ENCODE data around the gene CASZ1. TPM values are rescaled to one million over a fixed set of nuclear protein-coding genes. Genes with fewer than 3 reads are reported as not detected.

CASZ1 gene
- total and polyA plus RNA-seq, 10 donors = 0.73 to 14.5 (median 9.1) TPM

DNA sequence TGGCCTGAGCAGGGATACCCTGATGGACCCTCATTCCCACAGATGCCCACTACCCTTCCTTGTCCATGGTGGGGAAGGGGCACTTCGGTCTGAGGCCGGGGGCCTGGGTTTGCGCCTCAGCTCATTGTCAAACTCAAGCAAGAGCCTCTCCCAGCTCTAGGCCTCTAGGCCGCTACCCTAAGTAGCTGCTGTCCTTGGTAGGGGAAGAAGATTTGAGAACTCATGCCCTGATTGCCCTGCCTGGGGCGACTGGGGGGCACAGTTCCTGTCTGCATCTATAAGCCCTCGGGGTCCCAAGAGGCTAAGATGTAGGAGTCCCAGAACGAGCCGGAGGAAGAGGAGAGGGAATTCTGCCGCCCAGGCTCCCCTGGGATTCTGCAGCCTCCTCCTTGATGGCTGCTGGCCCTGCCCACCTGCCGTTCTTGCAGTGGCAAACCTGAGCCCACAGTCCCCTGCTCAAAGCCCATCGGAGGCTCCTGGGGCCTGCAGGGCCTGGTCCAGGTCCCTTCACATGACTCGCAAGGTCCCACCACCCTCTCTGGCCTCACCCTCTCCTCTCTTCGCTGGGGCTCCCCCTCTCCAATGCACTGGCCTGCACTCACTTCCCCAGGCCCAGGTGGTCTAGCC is 20.4 kb upstream of the CASZ1 start:
- Histone ChIP-seq H3K36me3 (no peaks in the 10 kb centered on the region), H3K4me1 (no peaks in the 10 kb centered on the region), H3K27me3 (replicated peaks in 1 of 7) (peaks cover 0 to 30% (median 0%) of the 10 kb centered on the region in 7 donors), H3K4me3 (no peak overlapping the region), H3K9me3 (no peaks in the 10 kb centered on the region), H3K27ac (no peak overlapping the region)
- intact Hi-C loops (cut with DNase I; ENCODE audit: low total_unique reads) = no loop called here
- WGBS, 5 donors = 83 to 93% (median 86%) methylated on average over 10 to 13 of the region's 13 CpGs
- DNase-seq = no peak
- TF ChIP-seq CTCF (IDR thresholded peaks at IDR 0.05 in 8 of 11, conservative IDR thresholded peaks at IDR 0.05 in 3 of 11) (no peak), POLR2A (IDR thresholded peaks at IDR 0.05) (no peak), POLR2AphosphoS5 (IDR thresholded peaks at IDR 0.05) (no peak)

DNA sequence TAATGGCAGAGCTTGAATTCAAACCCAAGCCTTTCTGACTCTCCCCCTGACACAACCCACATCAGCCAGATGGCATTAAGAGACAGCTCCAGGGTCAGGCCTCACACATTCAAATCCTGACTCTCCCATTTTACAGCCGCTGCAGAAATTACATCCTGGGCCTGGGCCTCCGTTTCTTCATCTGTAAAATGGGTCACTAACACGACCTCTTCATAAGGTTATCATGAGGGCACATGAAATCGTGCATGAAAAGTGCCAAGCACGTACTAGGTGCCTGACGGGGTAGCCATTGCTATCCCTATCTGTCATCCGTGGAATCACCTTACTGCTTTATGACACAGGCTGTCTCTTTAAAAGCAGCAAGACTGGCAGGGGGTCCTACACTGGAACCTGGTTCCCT is 19.8 kb upstream of the CASZ1 start:
- H3K9me3 ChIP-seq = no peaks in the 10 kb centered on the region
- intact Hi-C loops (cut with DNase I; ENCODE audit: low total_unique reads) = no loop called here

GRCh38 chr1:10815858-10816195 is 19.4 kb upstream of the CASZ1 start:
- DNase-seq = no peak
- no peaks in the 10 kb centered on the region for H3K9me3 ChIP-seq
- WGBS, 5 donors = 90 to 100% (median 95%) methylated on average over 3 to 5 of the region's 5 CpGs
- H3K4me1 ChIP-seq = no peaks in the 10 kb centered on the region
- TF ChIP-seq POLR2AphosphoS5 (IDR thresholded peaks at IDR 0.05) (no peak), CTCF (IDR thresholded peaks at IDR 0.05 in 8 of 11, conservative IDR thresholded peaks at IDR 0.05 in 3 of 11) (no peak), POLR2A (IDR thresholded peaks at IDR 0.05) (no peak)
- no peak overlapping the region for H3K27ac ChIP-seq
- intact Hi-C loops (cut with DNase I; ENCODE audit: low total_unique reads) = no loop called here
- H3K4me3 ChIP-seq = no peak overlapping the region
- H3K27me3 ChIP-seq (replicated peaks in 1 of 7) = peaks cover 0 to 27% (median 0%) of the 10 kb centered on the region in 7 donors
- H3K36me3 ChIP-seq = no peaks in the 10 kb centered on the region

More for the DNA sequence above, 19.8 kb upstream of the CASZ1 start:
- H3K4me1 ChIP-seq = no peaks in the 10 kb centered on the region
- TF ChIP-seq POLR2AphosphoS5 (IDR thresholded peaks at IDR 0.05) (no peak), POLR2A (IDR thresholded peaks at IDR 0.05) (no peak), CTCF (IDR thresholded peaks at IDR 0.05 in 8 of 11, conservative IDR thresholded peaks at IDR 0.05 in 3 of 11) (no peak)
- no peak for DNase-seq
- peaks cover 0 to 29% (median 0%) of the 10 kb centered on the region in 7 donors for H3K27me3 ChIP-seq (replicated peaks in 1 of 7)
- no peaks in the 10 kb centered on the region for H3K36me3 ChIP-seq
- WGBS, 5 donors = 82 to 92% (median 83%) methylated on average over 7 of the region's 7 CpGs
- H3K4me3 ChIP-seq = no peak overlapping the region
- no peak overlapping the region for H3K27ac ChIP-seq

- WGBS, 5 donors = 77 to 89% (median 81%) methylated on average over 11 to 15 of the region's 15 CpGs
- Histone ChIP-seq H3K27ac (no peak overlapping the region), H3K4me1 (no peaks in the 10 kb centered on the region), H3K27me3 (replicated peaks in 1 of 7) (peaks cover 0 to 31% (median 0%) of the 10 kb centered on the region in 7 donors), H3K9me3 (no peaks in the 10 kb centered on the region), H3K4me3 (no peak overlapping the region), H3K36me3 (no peaks in the 10 kb centered on the region)
- TF ChIP-seq POLR2AphosphoS5 (IDR thresholded peaks at IDR 0.05) (no peak), CTCF (IDR thresholded peaks at IDR 0.05 in 8 of 11, conservative IDR thresholded peaks at IDR 0.05 in 3 of 11) (no peak), POLR2A (IDR thresholded peaks at IDR 0.05) (no peak)
- intact Hi-C loops (cut with DNase I; ENCODE audit: low total_unique reads) = no loop called here
- no peak for DNase-seq
These were observed 18.8 kb upstream of the CASZ1 start for GRCh38 chr1:10814976-10815857.

Measured in spleen (tissue), 11 donors.